Measurements from ENCODE around the gene STK33. TPM values are rescaled to one million over a fixed set of nuclear protein-coding genes. Genes with fewer than 3 reads are reported as not detected.

Gene STK33
- total and polyA plus RNA-seq, 2 donors (not counting 3 experiments of a cell fraction or from before 2014, with no cell fraction given) = 0.63 to 3.4 TPM

DNA sequence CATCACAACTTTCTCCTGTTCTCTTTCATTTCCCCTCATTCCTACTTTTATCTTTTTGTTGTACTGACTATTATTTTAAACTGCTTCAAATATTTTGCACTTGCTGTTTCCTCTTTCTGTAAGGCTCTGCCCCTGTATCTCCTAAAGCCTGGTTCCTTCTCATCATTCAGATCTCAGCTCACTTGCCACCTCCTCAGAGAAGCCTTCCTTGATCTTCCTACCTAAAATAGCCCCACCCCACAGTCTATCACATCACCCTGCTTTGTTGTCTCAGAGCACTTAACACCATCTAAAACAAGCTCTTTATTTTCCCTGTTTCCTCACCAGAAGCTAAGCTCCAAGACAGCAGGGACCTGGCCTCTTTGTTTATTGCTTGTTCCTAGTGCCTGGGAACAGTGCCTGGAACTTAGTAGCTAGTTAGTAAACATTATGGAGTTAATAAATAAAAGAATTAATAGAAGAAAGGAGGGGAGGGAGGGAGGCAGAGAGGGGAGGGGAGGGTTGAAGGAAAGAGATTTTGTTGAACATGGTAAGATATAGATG, 2.5 kb upstream of the STK33 start:
- Histone ChIP-seq H3K9me1 (replicated peaks; ENCODE audit: control insufficient read depth, extremely low read depth, insufficient read depth, low read length) (no peaks in the 10 kb centered on the region), H3K9ac (replicated peaks; ENCODE audit: extremely low read depth, insufficient read depth, low read length) (no peak overlapping the region)

More for the DNA sequence above, 2.5 kb upstream of the STK33 start:
- intact Hi-C loops (cut with micrococcal nuclease) = no loop called here
- H3K36me3 ChIP-seq (ENCODE audit: control insufficient read depth in 2 of 2, extremely low read depth in 1 of 2, insufficient read depth in 2 of 2, low read length in 2 of 2) = no peaks in the 10 kb centered on the region
- H3K9me3 ChIP-seq (replicated peaks; ENCODE audit: control insufficient read depth, insufficient read depth, low read length) = no peaks in the 10 kb centered on the region
- H3K27ac ChIP-seq (ENCODE audit: insufficient read depth, low read depth, low read length) = no peak overlapping the region
- H3K79me2 ChIP-seq (ENCODE audit: control insufficient read depth, insufficient read depth, low read length) = no peaks in the 10 kb centered on the region
- CTCF ChIA-PET = no interaction called here
- no peak overlapping the region for H3K4me3 ChIP-seq (replicated peaks in 1 of 3; ENCODE audit: insufficient read depth in 1 of 3, low read depth in 1 of 3, low read length in 3 of 3)
- no peak overlapping the region for H2AFZ ChIP-seq (ENCODE audit: low read depth, low read length)
- FAIRE-seq = no peak
- POLR2A ChIA-PET = no interaction called here
- peaks cover 29 to 32% of the 10 kb centered on the region in 2 experiments for H3K27me3 ChIP-seq (ENCODE audit: control insufficient read depth in 2 of 2, insufficient read depth in 2 of 2, low read length in 2 of 2)
- peaks cover 6% of the 10 kb centered on the region for H3K4me1 ChIP-seq (ENCODE audit: control insufficient read depth, extremely low read depth, insufficient read depth, low read length)
- no peak for DNase-seq (ENCODE audit: low read depth, low spot score)
- no TSS peak for BruUV-seq (replicated peaks)
- dilution Hi-C loops (cut with MboI; ENCODE audit: extremely low pct_ligation_motif_present, low sequenced_read_pairs) = no loop called here
- H3K4me2 ChIP-seq (ENCODE audit: insufficient read depth, low read length) = no peak overlapping the region
- H4K20me1 ChIP-seq (replicated peaks; ENCODE audit: control insufficient read depth, extremely low read depth, insufficient read depth, low read length) = no peaks in the 10 kb centered on the region
- TF ChIP-seq POLR2A (IDR thresholded peaks at IDR 0.05; ENCODE audit: low read depth, low read length) (no peak), MYC (IDR thresholded peaks at IDR 0.05; ENCODE audit: low read depth, low read length) (no peak), EZH2 (IDR thresholded peaks at IDR 0.05; ENCODE audit: borderline replicate concordance, low read depth, low read length, severe bottlenecking) (no peak), CTCF (IDR thresholded peaks at IDR 0.05; ENCODE audit: extremely low read depth in 1 of 2, insufficient read depth in 1 of 2, low read depth in 1 of 2, low read length in 2 of 2) (no peak), GATA2 (IDR thresholded peaks at IDR 0.05; ENCODE audit: insufficient read depth, insufficient read length, low read depth, low read length) (no peak), JUN (IDR thresholded peaks at IDR 0.05; ENCODE audit: borderline replicate concordance, insufficient read depth, insufficient read length, low read depth) (no peak)
